ENCODE data around the gene NMS. TPM values are rescaled to one million over a fixed set of nuclear protein-coding genes. Genes with fewer than 3 reads are reported as not detected.

The NMS gene
- total RNA-seq, 1 experiment from 2014 or later = not detected

- TF ChIP-seq ZNF532 (CRISPR knock-in tag; IDR thresholded peaks at IDR 0.05; ENCODE audit: borderline replicate concordance) = no peak
Observed at GRCh38 chr2:100524331-100524730, 54.0 kb downstream of the NMS start (continued).

- H3K4me1 Mint-ChIP-seq = peaks cover 10% of the 10 kb centered on the region
- CTCF ChIA-PET = interaction anchor here (1.2 kb wide), 1 partner anchor 68 kb away, joined by 3 read pairs; no protein-coding TSS in a partner anchor
Observed at GRCh38 chr2:100526868-100527267, 56.6 kb downstream of the NMS start.

More at GRCh38 chr2:100526868-100527267, 56.6 kb downstream of the NMS start:
- TF ChIP-seq TCF7 (CRISPR knock-in tag; IDR thresholded peaks at IDR 0.05; ENCODE audit: low read depth) (no peak), PRDM15 (CRISPR knock-in tag; IDR thresholded peaks at IDR 0.05) (no peak), SOX15 (CRISPR knock-in tag; IDR thresholded peaks at IDR 0.05) (no peak), NFE2L1 (CRISPR knock-in tag; IDR thresholded peaks at IDR 0.05) (no peak), MYBL2 (CRISPR knock-in tag; IDR thresholded peaks at IDR 0.05) (no peak), ZNF423 (CRISPR knock-in tag; IDR thresholded peaks at IDR 0.05) (no peak), NR1H2 (CRISPR knock-in tag; IDR thresholded peaks at IDR 0.05) (no peak), TP53 (CRISPR knock-in tag; IDR thresholded peaks at IDR 0.05) (no peak), SMAD3 (CRISPR knock-in tag; IDR thresholded peaks at IDR 0.05; ENCODE audit: borderline replicate concordance) (no peak), IRF1 (CRISPR knock-in tag; IDR thresholded peaks at IDR 0.05) (no peak), ZBTB43 (CRISPR knock-in tag; IDR thresholded peaks at IDR 0.05) (no peak), HMGXB4 (CRISPR knock-in tag; IDR thresholded peaks at IDR 0.05) (no peak), USF1 (CRISPR knock-in tag; IDR thresholded peaks at IDR 0.05) (no peak), EMX1 (CRISPR knock-in tag; IDR thresholded peaks at IDR 0.05) (no peak), E2F5 (CRISPR knock-in tag; IDR thresholded peaks at IDR 0.05) (no peak), ZNF532 (CRISPR knock-in tag; IDR thresholded peaks at IDR 0.05; ENCODE audit: borderline replicate concordance) (no peak), SMAD4 (CRISPR knock-in tag; IDR thresholded peaks at IDR 0.05) (no peak), TEAD1 (CRISPR knock-in tag; IDR thresholded peaks at IDR 0.05) (no peak)
- H3K9me3 Mint-ChIP-seq = peaks cover 12% of the 10 kb centered on the region
- ATAC-seq (no peak), DNase-seq (ENCODE audit: low spot score) (no peak)
- H3K36me3 Mint-ChIP-seq = no peaks in the 10 kb centered on the region
- no peaks in the 10 kb centered on the region; the same call in 1 of the 2 replicates for H3K27me3 Mint-ChIP-seq (ENCODE audit: low read depth)
- POLR2A ChIA-PET = no interaction called here
- no peak overlapping the region for H3K27ac Mint-ChIP-seq
- no peak overlapping the region for H3K4me3 Mint-ChIP-seq

Data from WTC11 (cell line).